GM12878 (cell line): Measurements from ENCODE around the gene TYRO3. TPM values are rescaled to one million over a fixed set of nuclear protein-coding genes. Genes with fewer than 3 reads are reported as not detected.

Experiments
- ATAC-seq: fragments of 200-7000 bp; cut with Tn5 transposase; 3 replicates; pipeline ENCODE4 v1.9.1; 2020; ENCODE audit warnings: mild to moderate bottlenecking, moderate library complexity
- BruUV-seq: library from RNA; stranded (reverse); fragments of 400-500 nt; replicated peaks from 2 replicates; lab custom pipeline; 2021; lab: Mats Ljungman, UMichigan
- CTCF ChIA-PET: fragments of 300-600 bp; sonication (Branson Sonifier 250); formaldehyde crosslinking; extraction: SDS; loops from one replicate; lab custom pipeline; 2021; ENCODE audit warnings: inconsistent platforms; lab: Yijun Ruan, JAX
- POLR2A ChIA-PET: fragments of 350-600 bp; formaldehyde crosslinking; extraction: SDS; loops from one replicate; lab custom pipeline; 2021; ENCODE audit warnings: inconsistent platforms; lab: Charles Lee
- RAD21 ChIA-PET: fragments of 300-600 bp; sonication (Branson Sonifier 250); formaldehyde crosslinking; loops from one replicate; lab custom pipeline; 2023; ENCODE audit warnings: antibody characterized with exemption; ENCODE audit not compliant: unreplicated experiment; lab: Charles Lee
- SMC1A ChIA-PET: fragments of 300-600 bp; sonication (Branson Sonifier 250); formaldehyde crosslinking; loops from one replicate; lab custom pipeline; 2023; ENCODE audit not compliant: unreplicated experiment, uncharacterized antibody; lab: Charles Lee
- DNase-seq: peaks from one replicate; pipeline ENCODE4 v3.0.0-alpha.2; 2011; ENCODE audit warnings: low read depth, low spot score
- FAIRE-seq: peaks from 3 replicates; lab custom pipeline; 2011; peaks lifted over from hg19 to GRCh38; lab: Jason Lieb, UNC
- H2AFZ ChIP-seq: 2 replicates; pipeline ENCODE4 v1.6.0; 2011; ENCODE audit warnings: low read depth, low read length, control low read depth; ENCODE audit not compliant: control insufficient read depth
- H3K27ac ChIP-seq: 2 replicates; pipeline ENCODE4 v1.5.1; 2011; ENCODE audit warnings: control low read depth; ENCODE audit not compliant: control insufficient read depth, insufficient read depth
- H3K27me3 ChIP-seq, 2 experiments: replicated peaks in 1 of 2; 2 replicates each; pipeline versions ENCODE4 v1.6.0 to v1.6.1; 2011; ENCODE audit warnings: low read length in 1 of 2; ENCODE audit not compliant: control insufficient read depth in 2 of 2, insufficient read depth in 2 of 2
- H3K36me3 ChIP-seq, 2 experiments: 2 replicates each; pipeline ENCODE4 v1.5.1; 2011; ENCODE audit warnings: low read length in 1 of 2; ENCODE audit not compliant: control insufficient read depth in 2 of 2, insufficient read depth in 2 of 2
- H3K4me1 ChIP-seq: 2 replicates; pipeline ENCODE4 v1.6.1; 2011; ENCODE audit warnings: mild to moderate bottlenecking, low read length, moderate library complexity, mixed read lengths; ENCODE audit not compliant: control insufficient read depth, insufficient read depth
- H3K4me2 ChIP-seq: 2 replicates; pipeline ENCODE4 v1.6.0; 2011; ENCODE audit warnings: control low read depth; ENCODE audit not compliant: control insufficient read depth, insufficient read depth
- H3K4me3 ChIP-seq: fragments of 200-600 bp; sonication (generic); 2 replicates; pipeline ENCODE4 v1.5.1; 2016
- H3K79me2 ChIP-seq: 2 replicates; pipeline ENCODE4 v1.6.0; 2011; ENCODE audit warnings: low read length; ENCODE audit not compliant: control insufficient read depth, insufficient read depth
- H3K9ac ChIP-seq: 2 replicates; pipeline ENCODE4 v1.8.0; 2011; ENCODE audit warnings: low read length, control low read depth, mixed read lengths; ENCODE audit not compliant: control insufficient read depth, insufficient read depth
- H3K9me3 ChIP-seq: replicated peaks from 3 replicates; pipeline ENCODE4 v1.5.1; 2011; ENCODE audit warnings: mild to moderate bottlenecking, low read length; ENCODE audit not compliant: control insufficient read depth, insufficient read depth
- H4K20me1 ChIP-seq: 2 replicates; pipeline ENCODE4 v1.6.0; 2011; ENCODE audit not compliant: control insufficient read depth, insufficient read depth
- BCL11A ChIP-seq: IDR thresholded peaks from 2 replicates; pipeline ENCODE4 v1.6.1; 2011; ENCODE audit warnings: low read depth, low read length
- CEBPB ChIP-seq, 2 experiments: fragments of 150-350 bp in 1 of 2; IDR thresholded peaks; 2 replicates each; pipeline ENCODE4 v1.6.1; 2012 to 2014; ENCODE audit warnings: low read depth in 2 of 2, low read length in 2 of 2, borderline replicate concordance in 1 of 2, inconsistent platforms in 1 of 2
- CREB1 ChIP-seq: IDR thresholded peaks from 2 replicates; pipeline ENCODE4 v1.6.1; 2012; ENCODE audit warnings: low read depth, mild to moderate bottlenecking, inconsistent platforms
- E2F4 ChIP-seq: IDR thresholded peaks from 2 replicates; pipeline ENCODE4 v1.6.1; 2012; ENCODE audit warnings: low read depth, low read length, improper control_type of control experiment
- E4F1 ChIP-seq: fragments of 450-650 bp; IDR thresholded peaks from 2 replicates; pipeline ENCODE4 v1.6.1; 2018; ENCODE audit warnings: borderline replicate concordance, mild to moderate bottlenecking; ENCODE audit not compliant: partially characterized antibody
- ETV6 ChIP-seq, 2 experiments: fragments of 450-650 bp in 1 of 2; IDR thresholded peaks in 1 of 2; conservative IDR thresholded peaks in 1 of 2; 2 replicates each; pipeline ENCODE4 v1.6.1; 2014; ENCODE audit warnings: antibody characterized with exemption in 1 of 2, borderline replicate concordance in 1 of 2, low read depth in 1 of 2, mild to moderate bottlenecking in 1 of 2, moderate library complexity in 1 of 2
- HDAC2 ChIP-seq: fragments of 200-600 bp; sonication (generic); IDR thresholded peaks from 2 replicates; pipeline ENCODE4 v1.6.1; 2017
- JUNB ChIP-seq: IDR thresholded peaks from 2 replicates; pipeline ENCODE4 v1.6.1; 2016; ENCODE audit warnings: antibody characterized with exemption, mild to moderate bottlenecking
- MTA3 ChIP-seq: IDR thresholded peaks from 2 replicates; pipeline ENCODE4 v1.6.1; 2012; ENCODE audit warnings: low read length, inconsistent platforms, borderline replicate concordance
- NR2C2 ChIP-seq: IDR thresholded peaks from 2 replicates; pipeline ENCODE4 v1.6.1; 2011; ENCODE audit warnings: borderline replicate concordance, low read depth; ENCODE audit not compliant: control insufficient read depth, insufficient read length
- PML ChIP-seq: IDR thresholded peaks from 2 replicates; pipeline ENCODE4 v1.6.1; 2012; ENCODE audit warnings: low read length, inconsistent platforms
- WGBS: methylation state at CpG from one replicate; pipeline ENCODE4 v1.1.6; 2016; ENCODE audit warnings: low lambda C conversion rate; ENCODE audit not compliant: insufficient replicate concordance, insufficient coverage; ENCODE audit errors: missing lambda C conversion rate; 5-methylcytosine and 5-hydroxymethylcytosine counted together
- in situ Hi-C: fragments of 300-500 bp; cut with MboI; formaldehyde crosslinking; loops from 9 replicates; pipeline ENCODE4 v1.14.3; 2018; ENCODE audit warnings: mixed read lengths
- intact Hi-C: fragments of 100-400 bp; cut with micrococcal nuclease; formaldehyde crosslinking; loops from one replicate; pipeline ENCODE4 v1.14.2; 2022; ENCODE audit not compliant: unreplicated experiment
- polyA plus RNA-seq, 11 experiments: library from polyadenylated mRNA; depleted of rRNA in 4 of 11; unstranded in 6 of 11; stranded (reverse) in 5 of 11; fragments of >200 nt; fragmentation: Nextera tagmentation in 4 of 11; fragmentation: Illumina TruSeq in 1 of 11; extraction: Ambion mirVana in 4 of 11; extraction: Trizol in 1 of 11; gene quantifications; 1 replicate in 1 of 11; 2 replicates in 10 of 11; pipeline versions ENCODE4 v1.2.1 to v1.2.3, GENCODE V29; 2011 to 2016; ENCODE audit warnings: inconsistent platforms in 2 of 11, missing spikeins in 2 of 11, low read depth in 1 of 11
- total RNA-seq, 4 experiments: library from RNA; depleted of rRNA in 3 of 4; stranded (reverse); fragments of >200 nt in 3 of 4; fragmentation: Illumina TruSeq in 1 of 4; extraction: Trizol in 1 of 4; gene quantifications; 2 replicates each; pipeline versions ENCODE4 v1.2.1 to v1.2.3, GENCODE V29; 2013 to 2021
- TF ChIP-seq, protein P1 (sequence below): fragments of 450-650 bp; IDR thresholded peaks from 2 replicates; pipeline ENCODE4 v1.6.1; 2017; ENCODE audit warnings: mild to moderate bottlenecking, moderate library complexity

TYRO3 gene
- total and polyA plus RNA-seq, 10 of the 15 experiments (the other 5 are each of a cell fraction or from before 2014, with no cell fraction given): 0.06 to 0.28 (median 0.13) TPM; not detected in 4

DNA sequence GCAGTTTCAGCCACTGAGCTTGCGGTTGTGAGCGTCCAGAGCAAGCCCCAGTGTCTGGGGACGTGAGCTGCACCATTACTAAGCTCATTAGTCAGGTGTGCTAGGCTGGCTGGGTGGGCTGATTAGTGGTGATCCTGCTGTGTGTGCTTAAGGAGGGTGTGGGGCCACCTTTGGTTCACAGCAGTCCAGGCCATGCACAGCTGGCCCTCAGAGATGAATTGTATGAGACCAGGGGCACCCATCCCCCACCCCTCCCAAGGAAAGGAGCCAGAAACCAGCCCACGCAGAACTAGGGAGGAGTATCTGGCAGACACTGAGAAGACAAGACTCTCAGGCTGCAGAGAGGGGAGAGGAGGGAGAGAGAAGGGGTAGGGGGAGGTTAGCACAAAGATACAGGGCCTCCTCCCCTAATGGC lies 3.8 kb downstream of the TYRO3 start:
- CTCF ChIA-PET: interaction anchor here (1.0 to 1.6 kb wide), 3 partner anchors 12 to 248 kb away, joined by 3 to 4 read pairs (median 3); partner anchors contain the start of gene RPAP1
- peaks cover 4 to 6% of the 10 kb centered on the region in 2 experiments; a peak in 2 of 4 replicates for H3K27me3 ChIP-seq
- H3K27ac ChIP-seq: no peak overlapping the region
- no peak for DNase-seq
- 27% methylated on average over 4 of the region's 4 CpGs for WGBS
- H3K9me3 ChIP-seq: no peaks in the 10 kb centered on the region
- intact Hi-C loops: no loop called here
- H3K36me3 ChIP-seq: no peaks in the 10 kb centered on the region
- H2AFZ ChIP-seq: no peak overlapping the region
- no peak overlapping the region for H3K9ac ChIP-seq
- no peak overlapping the region for H3K4me3 ChIP-seq
- no peak for ATAC-seq
- no peaks in the 10 kb centered on the region for H3K79me2 ChIP-seq
- TF ChIP-seq BCL11A: no peak
- no peak for TF ChIP-seq MTA3
- TF ChIP-seq CREB1: no peak
- no peak for TF ChIP-seq E4F1
- no peak for TF ChIP-seq CEBPB (IDR thresholded peaks at IDR 0.05; ENCODE audit: borderline replicate concordance in 1 of 2, low read depth in 2 of 2, low read length in 2 of 2)
- TF ChIP-seq JUNB: no peak
- no peak for TF ChIP-seq ETV6 (conservative IDR thresholded peaks at IDR 0.05 in 1 of 2, IDR thresholded peaks at IDR 0.05 in 1 of 2; ENCODE audit: borderline replicate concordance in 1 of 2, low read depth in 1 of 2)
- TF ChIP-seq, protein P1, sequence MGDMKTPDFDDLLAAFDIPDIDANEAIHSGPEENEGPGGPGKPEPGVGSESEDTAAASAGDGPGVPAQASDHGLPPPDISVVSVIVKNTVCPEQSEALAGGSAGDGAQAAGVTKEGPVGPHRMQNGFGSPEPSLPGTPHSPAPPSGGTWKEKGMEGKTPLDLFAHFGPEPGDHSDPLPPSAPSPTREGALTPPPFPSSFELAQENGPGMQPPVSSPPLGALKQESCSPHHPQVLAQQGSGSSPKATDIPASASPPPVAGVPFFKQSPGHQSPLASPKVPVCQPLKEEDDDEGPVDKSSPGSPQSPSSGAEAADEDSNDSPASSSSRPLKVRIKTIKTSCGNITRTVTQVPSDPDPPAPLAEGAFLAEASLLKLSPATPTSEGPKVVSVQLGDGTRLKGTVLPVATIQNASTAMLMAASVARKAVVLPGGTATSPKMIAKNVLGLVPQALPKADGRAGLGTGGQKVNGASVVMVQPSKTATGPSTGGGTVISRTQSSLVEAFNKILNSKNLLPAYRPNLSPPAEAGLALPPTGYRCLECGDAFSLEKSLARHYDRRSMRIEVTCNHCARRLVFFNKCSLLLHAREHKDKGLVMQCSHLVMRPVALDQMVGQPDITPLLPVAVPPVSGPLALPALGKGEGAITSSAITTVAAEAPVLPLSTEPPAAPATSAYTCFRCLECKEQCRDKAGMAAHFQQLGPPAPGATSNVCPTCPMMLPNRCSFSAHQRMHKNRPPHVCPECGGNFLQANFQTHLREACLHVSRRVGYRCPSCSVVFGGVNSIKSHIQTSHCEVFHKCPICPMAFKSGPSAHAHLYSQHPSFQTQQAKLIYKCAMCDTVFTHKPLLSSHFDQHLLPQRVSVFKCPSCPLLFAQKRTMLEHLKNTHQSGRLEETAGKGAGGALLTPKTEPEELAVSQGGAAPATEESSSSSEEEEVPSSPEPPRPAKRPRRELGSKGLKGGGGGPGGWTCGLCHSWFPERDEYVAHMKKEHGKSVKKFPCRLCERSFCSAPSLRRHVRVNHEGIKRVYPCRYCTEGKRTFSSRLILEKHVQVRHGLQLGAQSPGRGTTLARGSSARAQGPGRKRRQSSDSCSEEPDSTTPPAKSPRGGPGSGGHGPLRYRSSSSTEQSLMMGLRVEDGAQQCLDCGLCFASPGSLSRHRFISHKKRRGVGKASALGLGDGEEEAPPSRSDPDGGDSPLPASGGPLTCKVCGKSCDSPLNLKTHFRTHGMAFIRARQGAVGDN: no peak
- TF ChIP-seq HDAC2: no peak
- TF ChIP-seq PML: no peak
- no peak for TF ChIP-seq NR2C2
- TF ChIP-seq E2F4: no peak
- TF ChIP-seq, all 136 proteins: peak for 0
- RAD21 ChIA-PET: no interaction called here
- Histone ChIP-seq H4K20me1 (no peaks in the 10 kb centered on the region), H3K4me1 (peaks cover 7% of the 10 kb centered on the region), H3K4me2 (no peak overlapping the region)
- in situ Hi-C loops: no loop called here
- POLR2A ChIA-PET: interaction anchor here (0.7 kb wide), 1 partner anchor 91 kb away, joined by 4 read pairs; no protein-coding TSS in a partner anchor
- no peak for FAIRE-seq
- SMC1A ChIA-PET: no interaction called here
- BruUV-seq: no TSS peak
